Testis (tissue), 3 donors: ENCODE data around the gene GPATCH3. TPM values are rescaled to one million over a fixed set of nuclear protein-coding genes. Genes with fewer than 3 reads are reported as not detected.

Experiments used
- DNase-seq: peaks from one replicate; pipeline ENCODE4 v3.0.0-alpha.2; 2019
- H3K27ac ChIP-seq, 2 donors: fragments of 200-600 bp; sonication (generic); one replicate each; pipeline ENCODE4 v1.5.1; 2019
- H3K27me3 ChIP-seq: fragments of 200-600 bp; sonication (generic); one replicate; pipeline ENCODE4 v1.5.1; 2019
- H3K36me3 ChIP-seq: fragments of 200-600 bp; sonication (generic); one replicate; pipeline ENCODE4 v1.5.1; 2017; ENCODE audit warnings: low read depth; ENCODE audit errors: missing control alignments
- H3K4me1 ChIP-seq: fragments of 200-600 bp; sonication (generic); one replicate; pipeline ENCODE4 v1.5.1; 2019
- H3K4me3 ChIP-seq, 2 donors: fragments of 200-600 bp; sonication (generic); one replicate each; pipeline ENCODE4 v1.5.1; 2017 to 2019
- H3K9me3 ChIP-seq: fragments of 200-600 bp; sonication (generic); one replicate; pipeline ENCODE4 v1.5.1; 2017
- POLR2A ChIP-seq: fragments of 450-650 bp; IDR thresholded peaks from one replicate; pipeline ENCODE4 v1.6.1; 2017; ENCODE audit warnings: antibody characterized with exemption, mild to moderate bottlenecking, moderate library complexity
- WGBS, 2 donors: methylation state at CpG; one replicate each; pipeline ENCODE4 v1.1.5; 2018; 5-methylcytosine and 5-hydroxymethylcytosine counted together
- intact Hi-C: fragments of 100-400 bp; cut with DNase I; formaldehyde crosslinking; loops from one replicate; pipeline ENCODE4 v1.15.1; 2023; ENCODE audit warnings: low total_unique reads
- polyA plus RNA-seq: library from polyadenylated mRNA; stranded (reverse); fragments of 350-450 nt; fragmentation: Illumina TruSeq; extraction: RNeasy Lipid Tissue Mini Kit (QIAGEN cat#74804); gene quantifications from one replicate; pipeline ENCODE4 v1.2.3, GENCODE V29; 2014; ENCODE audit warnings: low read depth, low replicate concordance; ENCODE audit not compliant: insufficient read depth
- total RNA-seq, 2 donors: library from RNA; depleted of rRNA; stranded (reverse); fragments of >200 nt; gene quantifications; one replicate each; pipeline ENCODE4 v1.2.3, GENCODE V29; 2016
- TF ChIP-seq, protein P1 (sequence below), 3 experiments: fragments of 450-650 bp in 2 of 3; fragments of 200-600 bp in 1 of 3; sonication (generic) in 1 of 3; IDR thresholded peaks; one replicate each; pipeline ENCODE4 v1.5.1; 2016 to 2019; ENCODE audit warnings: antibody characterized with exemption in 3 of 3, mild to moderate bottlenecking in 2 of 3, moderate library complexity in 1 of 3

The GPATCH3 gene
- total and polyA plus RNA-seq, 3 donors from 2014 or later = 16.5 to 18.9 (median 17.7) TPM

DNA sequence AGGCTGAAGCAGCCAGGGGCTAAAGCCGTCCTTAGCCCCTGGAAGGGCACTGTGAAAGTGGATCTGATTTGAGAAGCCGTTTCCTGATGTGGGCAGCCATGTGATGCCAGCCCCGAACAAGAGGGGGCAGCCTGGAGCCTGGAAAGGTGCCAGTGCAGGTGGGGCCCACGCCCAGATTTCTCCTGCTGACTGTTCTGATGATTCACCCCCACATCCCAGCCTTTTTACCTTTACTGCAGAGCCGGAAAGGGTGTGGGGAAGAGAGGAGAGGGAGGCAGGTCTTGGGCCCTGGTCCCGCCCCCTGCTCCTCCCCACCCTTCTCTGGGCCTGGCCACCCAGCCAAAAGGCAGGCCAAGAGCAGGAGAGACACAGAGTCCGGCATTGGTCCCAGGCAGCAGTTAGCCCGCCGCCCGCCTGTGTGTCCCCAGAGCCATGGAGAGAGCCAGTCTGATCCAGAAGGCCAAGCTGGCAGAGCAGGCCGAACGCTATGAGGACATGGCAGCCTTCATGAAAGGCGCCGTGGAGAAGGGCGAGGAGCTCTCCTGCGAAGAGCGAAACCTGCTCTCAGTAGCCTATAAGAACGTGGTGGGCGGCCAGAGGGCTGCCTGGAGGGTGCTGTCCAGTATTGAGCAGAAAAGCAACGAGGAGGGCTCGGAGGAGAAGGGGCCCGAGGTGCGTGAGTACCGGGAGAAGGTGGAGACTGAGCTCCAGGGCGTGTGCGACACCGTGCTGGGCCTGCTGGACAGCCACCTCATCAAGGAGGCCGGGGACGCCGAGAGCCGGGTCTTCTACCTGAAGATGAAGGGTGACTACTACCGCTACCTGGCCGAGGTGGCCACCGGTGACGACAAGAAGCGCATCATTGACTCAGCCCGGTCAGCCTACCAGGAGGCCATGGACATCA, 37.2 kb downstream of the GPATCH3 start, which contains the start of gene SFN:
Gene SFN, plus strand, starts transcription at position 369 of the 904 bp plus-strand sequence. Its CDS starts 64 bp downstream, at position 433.
- intact Hi-C loops = no loop called here
- H3K4me3 ChIP-seq = no peak within 1 kb of the TSS
- DNase-seq = no peak
- no peaks in the 10 kb centered on the region for H3K9me3 ChIP-seq
- TF ChIP-seq, protein P1, sequence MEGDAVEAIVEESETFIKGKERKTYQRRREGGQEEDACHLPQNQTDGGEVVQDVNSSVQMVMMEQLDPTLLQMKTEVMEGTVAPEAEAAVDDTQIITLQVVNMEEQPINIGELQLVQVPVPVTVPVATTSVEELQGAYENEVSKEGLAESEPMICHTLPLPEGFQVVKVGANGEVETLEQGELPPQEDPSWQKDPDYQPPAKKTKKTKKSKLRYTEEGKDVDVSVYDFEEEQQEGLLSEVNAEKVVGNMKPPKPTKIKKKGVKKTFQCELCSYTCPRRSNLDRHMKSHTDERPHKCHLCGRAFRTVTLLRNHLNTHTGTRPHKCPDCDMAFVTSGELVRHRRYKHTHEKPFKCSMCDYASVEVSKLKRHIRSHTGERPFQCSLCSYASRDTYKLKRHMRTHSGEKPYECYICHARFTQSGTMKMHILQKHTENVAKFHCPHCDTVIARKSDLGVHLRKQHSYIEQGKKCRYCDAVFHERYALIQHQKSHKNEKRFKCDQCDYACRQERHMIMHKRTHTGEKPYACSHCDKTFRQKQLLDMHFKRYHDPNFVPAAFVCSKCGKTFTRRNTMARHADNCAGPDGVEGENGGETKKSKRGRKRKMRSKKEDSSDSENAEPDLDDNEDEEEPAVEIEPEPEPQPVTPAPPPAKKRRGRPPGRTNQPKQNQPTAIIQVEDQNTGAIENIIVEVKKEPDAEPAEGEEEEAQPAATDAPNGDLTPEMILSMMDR (IDR thresholded peaks at IDR 0.05) = no peak
- TF ChIP-seq POLR2A = no peak
- no peaks in the 10 kb centered on the region for H3K27me3 ChIP-seq
- H3K27ac ChIP-seq = no peak within 1 kb of the TSS
- no peaks in the 10 kb centered on the region for H3K36me3 ChIP-seq
- peaks cover 5% of the 10 kb centered on the region for H3K4me1 ChIP-seq
- 81 to 87% methylated on average over 29 to 31 of the region's 37 CpGs for WGBS, 2 donors

DNA sequence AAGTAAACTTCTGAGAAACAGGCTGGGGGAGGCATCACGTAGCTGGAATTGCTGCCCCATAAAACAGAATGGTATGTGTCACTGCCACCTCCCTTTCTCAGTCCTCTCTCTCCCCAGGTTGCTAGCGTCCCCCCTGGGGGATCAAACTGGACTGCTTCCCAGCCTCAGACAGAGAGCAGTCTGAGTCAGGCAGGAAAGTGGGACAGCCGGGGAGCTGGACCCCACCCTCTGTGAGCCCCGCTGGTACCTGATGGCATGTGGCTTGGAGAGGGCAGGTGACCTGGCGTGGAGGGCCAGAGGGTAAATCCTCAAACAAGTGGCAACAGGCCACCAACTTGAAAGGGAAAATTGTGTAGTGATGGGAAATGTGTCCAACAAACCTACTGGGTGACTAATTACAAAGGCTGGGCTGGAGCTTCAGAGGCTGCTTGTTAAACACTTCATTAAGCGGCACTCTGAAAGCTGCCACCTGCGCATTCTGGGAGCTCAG, 38.3 kb downstream of the GPATCH3 start:
- no peak for TF ChIP-seq POLR2A
- TF ChIP-seq, protein P1 (IDR thresholded peaks at IDR 0.05) = no peak
- Histone ChIP-seq H3K9me3 (no peaks in the 10 kb centered on the region), H3K27ac (no peak overlapping the region), H3K4me1 (peaks cover 5% of the 10 kb centered on the region), H3K27me3 (no peaks in the 10 kb centered on the region), H3K36me3 (no peaks in the 10 kb centered on the region), H3K4me3 (no peak overlapping the region)
- intact Hi-C loops = no loop called here
- 92 to 94% methylated on average over 7 of the region's 7 CpGs for WGBS, 2 donors
- no peak for DNase-seq

DNA sequence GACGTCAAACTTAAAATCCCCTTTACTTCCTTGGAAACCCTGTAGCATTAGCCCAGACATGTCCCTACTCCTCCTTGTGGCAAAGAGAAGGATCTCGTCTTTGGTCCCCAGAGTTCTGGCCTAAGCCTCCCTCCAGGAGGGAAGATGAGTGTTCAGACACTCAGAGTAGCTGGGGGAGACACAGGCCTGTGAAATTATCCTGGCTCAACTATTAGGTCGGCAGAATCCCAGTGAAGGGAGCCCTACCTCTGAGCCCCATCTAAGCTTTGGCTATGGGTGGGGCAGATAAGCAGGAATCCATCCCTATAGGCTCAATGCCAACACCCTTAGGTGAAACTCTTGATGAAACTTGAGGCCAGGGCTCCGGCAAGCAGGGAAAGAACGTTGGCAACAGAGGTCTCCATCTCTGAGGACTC, 39.0 kb downstream of the GPATCH3 start:
- 78 to 85% methylated on average over 5 of the region's 5 CpGs for WGBS, 2 donors
- H3K36me3 ChIP-seq = no peaks in the 10 kb centered on the region
- H3K9me3 ChIP-seq = no peaks in the 10 kb centered on the region
- no peak overlapping the region for H3K4me3 ChIP-seq
- intact Hi-C loops = no loop called here
- TF ChIP-seq, protein P1 (IDR thresholded peaks at IDR 0.05) = no peak
- no peak for TF ChIP-seq POLR2A
- DNase-seq = no peak
- H3K27me3 ChIP-seq = no peaks in the 10 kb centered on the region
- peaks cover 5% of the 10 kb centered on the region for H3K4me1 ChIP-seq
- H3K27ac ChIP-seq = no peak overlapping the region

DNA sequence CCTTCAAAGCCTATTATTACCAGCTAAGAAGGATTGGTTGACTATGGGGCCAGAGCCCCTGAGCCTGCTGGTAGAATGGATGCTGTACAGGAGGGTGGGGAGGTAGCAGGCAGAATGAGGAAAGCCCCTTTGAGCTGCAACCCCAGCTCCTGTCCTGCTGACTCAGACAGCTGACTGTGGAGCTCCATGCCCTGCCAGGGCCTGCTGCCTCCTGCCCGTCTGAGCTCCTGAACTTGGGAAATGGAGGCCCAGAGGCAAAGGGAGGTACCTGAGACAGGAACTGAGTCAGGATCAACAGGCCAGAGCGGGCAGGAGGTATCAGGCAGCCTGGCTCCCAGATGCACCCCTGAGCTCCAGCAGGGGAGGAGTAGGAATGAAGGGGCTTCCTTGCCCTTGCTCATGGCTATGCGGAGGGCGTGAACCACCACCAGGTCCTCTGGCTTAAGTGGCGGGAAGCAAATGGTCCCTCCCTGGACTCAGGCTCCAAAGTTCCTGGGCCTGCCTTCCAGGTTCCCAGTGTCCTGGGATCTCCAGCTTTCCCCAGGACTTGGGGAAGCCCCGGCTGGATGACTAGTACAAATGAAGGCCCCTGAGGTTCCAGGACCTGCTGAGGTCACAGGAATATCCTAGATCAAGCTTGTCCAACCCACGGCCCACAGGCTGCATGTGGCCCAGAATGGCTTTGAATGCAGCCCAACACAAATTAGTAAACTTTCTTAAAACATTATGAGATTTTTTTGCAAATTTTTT, 41.2 kb downstream of the GPATCH3 start:
- no peaks in the 10 kb centered on the region for H3K27me3 ChIP-seq
- H3K4me1 ChIP-seq = no peaks in the 10 kb centered on the region
- H3K9me3 ChIP-seq = no peaks in the 10 kb centered on the region
- no peak overlapping the region for H3K4me3 ChIP-seq
- H3K36me3 ChIP-seq = no peaks in the 10 kb centered on the region
- DNase-seq = no peak
- intact Hi-C loops = no loop called here
- TF ChIP-seq, protein P1 (IDR thresholded peaks at IDR 0.05) = no peak
- no peak for TF ChIP-seq POLR2A
- WGBS, 2 donors = 89 to 98% methylated on average over 5 to 7 of the region's 7 CpGs
- H3K27ac ChIP-seq = no peak overlapping the region
